HG03196 (cell line): ENCODE measurements around the gene SHH.

ENCODE experiments used
- ATAC-seq: cut with Tn5 transposase; IDR thresholded peaks from one replicate; pipeline ENCODE4 v1.9.1; 2021; ENCODE audit not compliant: unreplicated experiment

The SHH gene

DNA sequence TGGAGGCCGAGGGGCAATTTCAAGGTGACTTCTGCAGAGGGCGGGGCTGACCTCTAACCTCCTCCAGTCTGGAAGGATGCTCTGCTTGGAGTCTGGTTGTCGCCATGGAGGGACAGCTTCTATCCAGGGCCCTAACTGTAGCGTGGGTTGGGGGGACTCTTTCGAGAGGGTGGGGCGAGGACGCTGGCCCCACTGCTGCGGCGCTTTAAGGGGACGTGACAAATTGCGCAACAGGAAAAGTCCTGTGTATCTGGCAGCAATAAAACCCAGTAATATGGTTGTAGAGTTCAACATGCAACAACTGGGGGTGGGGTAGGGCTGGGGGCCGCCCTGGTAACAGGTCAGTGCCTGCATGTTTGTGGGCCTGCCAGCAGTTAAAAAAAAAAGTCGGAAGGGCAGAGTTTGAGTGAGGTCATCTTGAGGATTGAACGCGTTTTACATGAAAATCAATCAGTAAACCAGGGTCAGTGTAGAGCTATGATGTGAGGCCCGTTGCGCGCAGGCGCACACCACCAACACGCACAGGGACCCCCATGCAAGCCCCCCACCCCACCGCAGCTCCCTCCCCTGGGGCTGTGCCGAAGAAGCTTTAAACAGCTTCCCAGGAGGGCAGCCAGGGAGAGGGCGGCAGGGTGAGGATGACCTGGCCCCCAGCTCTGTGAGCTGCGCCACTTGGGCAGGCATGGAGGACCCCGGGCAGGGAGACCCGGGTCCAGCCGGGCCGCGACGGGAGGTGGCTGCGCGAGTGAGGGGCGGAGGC, 4.3 kb downstream of the SHH start:
- no peak for ATAC-seq

- no peak for ATAC-seq
Measured at GRCh38 chr7:155807065-155807671, 5.1 kb downstream of the SHH start.

- ATAC-seq, result no peak
Measured at GRCh38 chr7:155806096-155806871, 6.0 kb downstream of the SHH start.

DNA sequence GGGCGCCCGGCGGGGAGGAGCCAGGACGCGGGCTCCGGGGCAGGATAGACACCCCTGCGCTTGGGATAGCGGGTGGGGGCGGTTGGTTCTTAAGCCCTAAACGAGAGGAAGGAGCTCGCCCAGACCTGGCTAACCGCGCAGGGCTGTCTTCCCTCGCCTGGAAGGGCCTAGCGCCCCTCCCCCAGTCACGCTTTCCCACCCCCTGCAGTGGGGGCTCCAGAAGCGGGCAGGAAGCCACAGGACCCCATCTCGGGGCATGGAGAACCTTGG, 6.5 kb downstream of the SHH start:
- ATAC-seq, result no peak

- no peak for ATAC-seq
Measured at GRCh38 chr7:155804897-155805825, 7.1 kb downstream of the SHH start.

DNA sequence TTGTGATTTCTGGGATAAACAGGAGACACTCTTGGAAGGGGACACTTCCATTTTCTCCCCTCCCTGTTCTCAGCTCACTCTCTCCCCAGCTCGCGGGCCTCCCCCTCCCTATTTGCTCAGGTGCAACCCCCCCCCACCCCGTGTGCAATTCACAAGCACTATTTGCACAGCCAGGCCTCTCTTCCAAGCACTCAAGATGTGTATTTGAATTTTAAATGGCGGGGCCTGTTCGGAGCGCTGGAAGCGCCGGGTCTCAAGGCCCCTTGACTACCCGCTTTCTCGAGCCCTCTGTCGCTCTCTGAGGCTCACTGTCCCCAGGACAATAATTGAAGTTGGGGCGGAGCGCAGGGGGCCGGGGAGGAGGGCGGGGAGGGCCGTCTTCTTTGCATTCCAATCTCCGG, 7.8 kb downstream of the SHH start:
- ATAC-seq, result no peak

- ATAC-seq, result no peak
Measured at GRCh38 chr7:155803418-155804376, 8.6 kb downstream of the SHH start.

DNA sequence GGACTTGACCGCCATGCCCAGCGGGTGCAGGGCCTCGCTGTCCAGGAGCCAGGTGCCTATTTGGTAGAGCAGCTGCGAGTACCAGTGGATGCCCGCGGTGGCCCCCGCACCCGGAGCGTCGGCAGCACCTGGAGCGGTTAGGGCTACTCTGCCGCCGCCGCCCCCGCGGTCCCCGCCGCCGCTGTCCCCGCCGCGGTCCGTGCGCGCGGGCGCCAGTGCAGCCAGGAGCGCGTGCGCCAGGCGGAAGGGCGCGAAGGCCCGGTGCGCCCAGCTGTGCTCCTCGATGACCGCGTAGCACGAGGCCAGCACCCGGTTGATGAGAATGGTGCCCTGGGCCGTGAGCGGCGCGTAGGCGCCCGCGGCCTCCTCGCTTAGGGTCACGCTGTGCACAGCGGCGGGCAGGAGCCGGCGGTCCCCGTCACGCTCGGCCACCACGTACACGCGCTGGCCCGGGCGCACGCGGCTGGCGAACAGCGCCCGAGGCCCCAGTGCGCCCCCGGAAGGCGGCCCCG, 9.3 kb downstream of the SHH start:
- no peak for ATAC-seq

- no peak for ATAC-seq
Measured at GRCh38 chr7:155802291-155802690, 10.0 kb downstream of the SHH start.

DNA sequence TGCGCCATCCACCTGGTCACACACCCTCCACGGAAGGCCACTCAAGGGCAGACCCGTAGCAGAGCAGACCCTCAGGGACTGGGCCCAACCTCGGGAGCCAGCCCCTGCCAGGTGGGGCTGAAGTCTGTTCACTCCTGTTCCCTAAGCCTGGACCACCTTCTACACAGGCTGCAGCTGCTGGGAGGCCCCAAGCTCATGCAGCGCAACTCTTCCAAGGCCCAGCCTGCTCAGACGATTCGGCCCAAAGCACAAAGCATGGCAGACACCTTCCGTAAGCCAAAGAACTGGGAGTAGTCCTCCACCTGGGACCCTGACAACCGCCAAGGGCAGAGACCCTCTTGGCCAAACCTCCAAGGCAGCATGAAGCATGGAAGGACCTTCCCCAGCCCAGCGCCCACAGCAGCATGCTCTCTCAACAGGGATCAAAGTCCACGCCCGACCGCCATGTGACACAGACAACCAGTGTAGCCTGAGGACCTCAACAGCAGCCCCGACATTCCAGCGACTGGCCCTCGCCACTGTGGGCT, 11.5 kb downstream of the SHH start:
- ATAC-seq, result no peak

DNA sequence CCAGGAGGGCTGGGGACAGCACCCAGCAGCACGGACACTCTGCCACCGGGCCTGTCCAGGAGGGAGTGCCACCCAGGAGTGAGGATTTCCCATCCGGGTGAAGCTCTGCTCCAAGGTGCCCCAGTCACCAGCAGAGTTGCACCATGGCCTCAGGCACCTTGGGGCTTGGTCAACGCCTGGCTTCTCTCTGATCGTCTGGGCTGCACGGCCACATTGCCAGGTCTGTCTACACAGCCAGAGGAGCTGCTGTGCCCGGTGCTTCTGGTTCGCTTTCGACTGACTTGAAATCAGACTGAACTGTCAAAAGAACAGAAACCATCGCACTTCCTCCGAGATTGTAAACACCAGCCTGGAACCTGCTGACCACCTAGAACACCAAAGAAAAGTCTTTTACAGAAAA, 12.0 kb downstream of the SHH start:
- ATAC-seq, result no peak

- no peak for ATAC-seq
Measured at GRCh38 chr7:155799514-155799913, 12.7 kb downstream of the SHH start.

GRCh38 chr7:155798673-155799439, 13.4 kb downstream of the SHH start:
- ATAC-seq, result no peak

DNA sequence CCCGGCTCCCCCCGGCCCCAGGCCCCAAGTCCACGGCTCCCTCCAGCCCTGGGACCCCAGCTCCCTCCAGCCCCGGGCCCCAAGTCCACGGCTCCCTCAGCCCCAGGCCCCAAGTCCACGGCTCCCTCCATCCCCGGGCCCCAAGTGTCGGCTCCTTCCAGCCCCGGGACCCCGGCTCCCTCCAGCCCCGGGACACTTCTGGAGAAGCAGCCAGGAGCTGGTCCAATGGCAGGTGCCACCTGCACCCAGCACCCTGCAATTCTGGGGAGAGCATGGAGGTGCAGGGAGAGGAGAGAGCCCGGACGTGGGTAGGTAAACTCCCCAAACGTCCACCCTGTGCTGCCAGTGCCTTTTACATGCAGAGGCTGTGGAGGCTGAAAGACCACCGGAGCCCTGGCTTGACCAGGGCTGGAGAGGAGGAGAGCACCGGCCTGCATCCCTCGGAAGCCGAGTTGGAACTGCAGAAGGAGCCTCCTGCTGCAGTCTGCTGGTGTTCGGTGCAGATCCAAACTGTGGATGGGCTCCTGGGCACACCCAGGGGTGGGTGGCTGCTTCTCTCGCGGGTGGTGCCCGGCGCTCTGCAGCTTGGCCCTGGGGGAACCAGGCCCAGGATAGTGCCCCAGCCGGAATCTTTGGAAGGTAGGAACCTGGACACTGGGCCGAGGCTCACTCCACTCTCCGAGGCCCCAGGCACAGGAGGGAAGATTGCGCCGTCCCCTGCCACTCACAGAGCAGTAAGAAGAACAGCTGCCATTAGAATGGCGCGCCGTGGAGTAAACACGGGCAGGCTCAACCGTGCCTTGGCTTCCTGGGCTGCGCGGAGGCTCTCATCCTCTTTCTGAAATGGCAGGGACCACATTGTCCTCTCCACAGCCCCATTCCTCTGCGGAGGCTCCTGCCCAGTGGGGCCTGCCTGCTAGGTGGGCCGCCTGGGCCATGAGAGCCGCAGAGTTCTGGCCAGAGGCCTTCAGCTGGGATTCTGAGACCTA, 14.7 kb downstream of the SHH start:
- ATAC-seq, result no peak

- ATAC-seq, result no peak
Measured at GRCh38 chr7:155796381-155797261, 15.6 kb downstream of the SHH start.

DNA sequence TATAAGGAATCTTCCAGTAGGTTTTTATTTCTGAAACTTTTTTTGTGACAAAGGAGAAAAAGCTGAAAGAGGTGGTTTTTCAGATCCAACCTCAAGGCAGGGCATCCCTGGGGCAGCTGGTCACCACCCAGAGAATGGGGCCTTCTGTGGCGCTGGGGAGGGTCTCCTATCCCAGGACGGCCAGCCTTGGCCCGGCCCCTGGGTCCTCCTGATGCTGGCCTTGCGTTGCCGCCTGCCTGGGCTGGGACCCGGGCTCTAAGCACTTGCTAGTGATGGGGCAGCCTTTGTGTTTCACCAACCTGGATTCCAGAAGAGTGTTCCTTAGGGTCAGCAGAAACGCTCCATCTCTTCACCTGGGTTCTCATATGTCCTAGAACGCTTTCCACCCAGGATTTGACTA, 16.3 kb downstream of the SHH start:
- ATAC-seq, result no peak

DNA sequence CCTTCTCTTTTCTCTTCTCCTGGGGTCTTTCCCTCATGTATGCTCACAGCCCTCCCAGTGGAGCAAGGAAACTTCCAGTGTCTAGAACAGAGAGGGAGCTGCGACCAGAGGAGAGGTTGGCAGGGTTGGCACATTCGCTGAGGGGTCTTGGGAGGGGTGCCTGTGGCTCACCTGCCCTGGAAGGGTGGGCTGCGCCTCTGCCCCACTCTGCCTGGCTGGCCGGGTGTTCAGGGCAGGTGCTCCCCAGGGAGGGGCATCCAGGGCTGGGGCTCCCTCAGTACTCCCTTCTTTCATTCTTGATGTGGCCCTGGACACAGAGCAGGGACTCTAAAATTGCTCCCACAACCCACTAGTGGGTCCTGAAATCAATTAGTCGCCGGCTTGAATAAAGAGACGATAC, 16.9 kb downstream of the SHH start:
- no peak for ATAC-seq
